H1 (cell line): ENCODE results near the gene BSDC1. TPM values are rescaled to one million over a fixed set of nuclear protein-coding genes. Genes with fewer than 3 reads are reported as not detected.

ENCODE experiments used
- CTCF ChIA-PET: fragments of 300-600 bp; sonication (Branson Sonifier 250); formaldehyde crosslinking; loops from one replicate; lab custom pipeline; 2021; ENCODE audit not compliant: partially characterized antibody; lab: Charles Lee
- POLR2A ChIA-PET: fragments of 300-600 bp; sonication (Branson Sonifier 250); formaldehyde crosslinking; loops from one replicate; lab custom pipeline; 2021; ENCODE audit warnings: inconsistent platforms; ENCODE audit not compliant: partially characterized antibody; lab: Charles Lee
- DNase-seq, 2 experiments: peaks; one replicate each; pipeline versions ENCODE4 v3.0.0 to v3.0.0-alpha.2; 2010 to 2022; ENCODE audit warnings: low spot score in 2 of 2, low read depth in 1 of 2, mixed read lengths in 1 of 2
- FAIRE-seq: peaks from 2 replicates; lab custom pipeline; 2011; peaks lifted over from hg19 to GRCh38; lab: Jason Lieb, UNC
- H2AFZ ChIP-seq: 2 replicates; pipeline ENCODE4 v1.8.1; 2012; ENCODE audit warnings: low read length, inconsistent platforms
- H2AK5ac ChIP-seq: 2 replicates; pipeline ENCODE4 v1.6.1; 2013; ENCODE audit warnings: low read depth, low read length
- H2BK120ac ChIP-seq: replicated peaks from 2 replicates; pipeline ENCODE3; 2013; ENCODE audit warnings: low read depth, low read length, inconsistent platforms
- H2BK12ac ChIP-seq: 2 replicates; pipeline ENCODE4 v1.6.1; 2013; ENCODE audit warnings: low read depth, low read length
- H2BK15ac ChIP-seq: 2 replicates; pipeline ENCODE4 v1.6.1; 2013; ENCODE audit warnings: low read length
- H2BK20ac ChIP-seq: 2 replicates; pipeline ENCODE4 v1.6.1; 2013; ENCODE audit warnings: low read length
- H2BK5ac ChIP-seq: 2 replicates; pipeline ENCODE4 v1.6.1; 2013; ENCODE audit warnings: low read depth, low read length
- H3K14ac ChIP-seq: 2 replicates; pipeline ENCODE4 v1.6.1; 2013; ENCODE audit warnings: inconsistent platforms; ENCODE audit not compliant: insufficient read length
- H3K18ac ChIP-seq: 2 replicates; pipeline ENCODE4 v1.6.1; 2013; ENCODE audit warnings: low read length; ENCODE audit errors: extremely low read depth
- H3K23ac ChIP-seq: 2 replicates; pipeline ENCODE4 v1.6.1; 2013; ENCODE audit warnings: inconsistent platforms; ENCODE audit not compliant: insufficient read length
- H3K23me2 ChIP-seq: 2 replicates; pipeline ENCODE4 v1.6.1; 2013; ENCODE audit warnings: low read depth, low read length
- H3K27ac ChIP-seq: 2 replicates; pipeline ENCODE4 v1.6.1; 2011; ENCODE audit warnings: low read depth, low read length, inconsistent platforms
- H3K27me3 ChIP-seq, 4 experiments: replicated peaks in 1 of 4; 1 replicate in 1 of 4; 2 replicates in 3 of 4; pipeline versions ENCODE4 v1.6.1 to v1.8.1; 2011 to 2013; ENCODE audit warnings: low read length in 3 of 4, mild to moderate bottlenecking in 3 of 4, inconsistent platforms in 2 of 4, mixed read lengths in 2 of 4, moderate library complexity in 1 of 4; ENCODE audit not compliant: control insufficient read depth in 3 of 4, insufficient read depth in 3 of 4; ENCODE audit errors: extremely low read depth in 1 of 4
- H3K36me3 ChIP-seq, 4 experiments: 2 replicates each; pipeline versions ENCODE4 v1.6.1 to v1.8.1; 2011 to 2013; ENCODE audit warnings: mild to moderate bottlenecking in 4 of 4, low read length in 3 of 4, moderate library complexity in 2 of 4, control low read depth in 1 of 4, inconsistent platforms in 1 of 4; ENCODE audit not compliant: insufficient read depth in 4 of 4, control insufficient read depth in 2 of 4
- H3K4ac ChIP-seq: replicated peaks from 2 replicates; pipeline ENCODE3; 2013; ENCODE audit warnings: low read length, low read depth, mixed read lengths, inconsistent platforms; ENCODE audit not compliant: insufficient read length
- H3K4me1 ChIP-seq, 4 experiments: replicated peaks in 1 of 4; 1 replicate in 1 of 4; 2 replicates in 3 of 4; pipeline versions ENCODE4 v1.6.1 to v1.8.1; 2011 to 2013; ENCODE audit warnings: low read length in 3 of 4, inconsistent platforms in 2 of 4, mixed read lengths in 1 of 4; ENCODE audit not compliant: insufficient read depth in 4 of 4, control insufficient read depth in 3 of 4
- H3K4me2 ChIP-seq, 2 experiments: 2 replicates each; pipeline versions ENCODE4 v1.6.1 to v1.8.1; 2011 to 2013; ENCODE audit warnings: low read depth in 2 of 2, low read length in 2 of 2, control low read depth in 1 of 2, inconsistent platforms in 1 of 2, mild to moderate bottlenecking in 1 of 2; ENCODE audit not compliant: insufficient read depth in 1 of 2
- H3K4me3 ChIP-seq, 4 experiments: fragments of 200-600, 300-600 bp in 1 of 4; sonication (generic), shearing (Covaris generic), sonication (Bioruptor Twin) in 1 of 4; 2 replicates each; pipeline versions ENCODE4 v1.5.1 to v1.8.1; 2011 to 2016; ENCODE audit warnings: low read length in 4 of 4, low read depth in 3 of 4, control low read depth in 2 of 4, inconsistent platforms in 2 of 4, mild to moderate bottlenecking in 2 of 4, mixed read lengths in 1 of 4, moderate library complexity in 1 of 4; ENCODE audit not compliant: insufficient read depth in 2 of 4; ENCODE audit errors: extremely low read depth in 1 of 4
- H3K56ac ChIP-seq: replicated peaks from 2 replicates; pipeline ENCODE3; 2013; ENCODE audit warnings: low read depth, mild to moderate bottlenecking, mixed read lengths, low read length, inconsistent platforms; ENCODE audit not compliant: insufficient read length
- H3K79me1 ChIP-seq: 2 replicates; pipeline ENCODE4 v1.6.1; 2013; ENCODE audit warnings: low read depth, low read length, control low read depth
- H3K79me2 ChIP-seq, 2 experiments: 2 replicates each; pipeline versions ENCODE4 v1.6.1 to v1.8.1; 2012 to 2013; ENCODE audit warnings: low read length in 2 of 2, mild to moderate bottlenecking in 2 of 2, inconsistent platforms in 1 of 2; ENCODE audit not compliant: insufficient read depth in 2 of 2, control insufficient read depth in 1 of 2
- H3K9ac ChIP-seq, 4 experiments: replicated peaks in 1 of 4; 1 replicate in 1 of 4; 2 replicates in 3 of 4; pipeline versions ENCODE4 v1.6.1 to v1.8.1; 2011 to 2013; ENCODE audit warnings: low read depth in 3 of 4, low read length in 3 of 4, control low read depth in 2 of 4, mild to moderate bottlenecking in 2 of 4, moderate library complexity in 2 of 4, inconsistent platforms in 1 of 4; ENCODE audit errors: extremely low read depth in 1 of 4
- H3K9me3 ChIP-seq, 2 experiments: 2 replicates each; pipeline versions ENCODE4 v1.6.1 to v1.8.1; 2012 to 2013; ENCODE audit warnings: mild to moderate bottlenecking in 2 of 2, moderate library complexity in 2 of 2, control low read depth in 1 of 2, inconsistent platforms in 1 of 2, low read depth in 1 of 2, low read length in 1 of 2, mixed read lengths in 1 of 2; ENCODE audit not compliant: insufficient read depth in 2 of 2
- H4K20me1 ChIP-seq, 2 experiments: replicated peaks in 1 of 2; 2 replicates each; pipeline versions ENCODE3 to v1.8.1; 2011 to 2013; ENCODE audit warnings: inconsistent platforms in 2 of 2, low read length in 2 of 2, mild to moderate bottlenecking in 1 of 2; ENCODE audit not compliant: insufficient read depth in 2 of 2, control insufficient read depth in 1 of 2
- H4K5ac ChIP-seq: 2 replicates; pipeline ENCODE4 v1.6.1; 2013; ENCODE audit warnings: low read length, low read depth, mixed read lengths, inconsistent platforms; ENCODE audit not compliant: insufficient read length
- H4K8ac ChIP-seq: 2 replicates; pipeline ENCODE4 v1.8.0; 2013; ENCODE audit warnings: mild to moderate bottlenecking, moderate library complexity, low read length, inconsistent platforms; ENCODE audit not compliant: insufficient read depth; ENCODE audit errors: extremely low read depth
- H4K91ac ChIP-seq: replicated peaks from 2 replicates; pipeline ENCODE3; 2013; ENCODE audit warnings: low read length, mixed read lengths, inconsistent platforms; ENCODE audit not compliant: insufficient read length
- ATF2 ChIP-seq: IDR thresholded peaks from 2 replicates; pipeline ENCODE4 v1.6.1; 2012; ENCODE audit warnings: low read length, inconsistent platforms
- CREB1 ChIP-seq: IDR thresholded peaks from 2 replicates; pipeline ENCODE4 v1.6.1; 2012; ENCODE audit warnings: inconsistent platforms
- SRF ChIP-seq: IDR thresholded peaks from 2 replicates; pipeline ENCODE4 v1.6.1; 2011; ENCODE audit warnings: mild to moderate bottlenecking, low read depth, low read length, moderate library complexity
- WGBS, 2 experiments: shearing (Covaris generic) in 1 of 2; methylation state at CpG; one replicate each; pipeline versions ENCODE4 v1.1.6 to v1.1.7; 2013 to 2015; ENCODE audit warnings: low lambda C conversion rate in 2 of 2, mixed read lengths in 2 of 2, inconsistent platforms in 1 of 2, low coverage in 1 of 2, missing lambda C conversion rate in 1 of 2; ENCODE audit not compliant: insufficient replicate concordance in 2 of 2, insufficient coverage in 1 of 2, insufficient read length in 1 of 2; ENCODE audit errors: extremely low coverage in 1 of 2, missing lambda C conversion rate in 1 of 2; 5-methylcytosine and 5-hydroxymethylcytosine counted together
- polyA plus RNA-seq, 7 experiments: library from polyadenylated mRNA; depleted of rRNA in 3 of 7; stranded (reverse) in 5 of 7; unstranded in 2 of 7; fragments of >200 nt in 5 of 7; fragments of 200-250 nt in 2 of 7; gene quantifications; 1 replicate in 5 of 7; 2 replicates in 1 of 7; 4 replicates in 1 of 7; pipeline versions ENCODE4 v1.2.1 to v1.2.3, GENCODE V29; 2011 to 2013; ENCODE audit warnings: missing spikeins in 2 of 7, mixed read lengths in 2 of 7
- total RNA-seq: library from RNA; stranded (reverse); fragmentation: NEBNext Ultra II Directional; extraction: Animal tissue kit (Norgen Biotek cat#: 25700); gene quantifications from 2 replicates; pipeline ENCODE4 v1.2.1, GENCODE V29; 2021

Gene BSDC1
- total and polyA plus RNA-seq, 2 of the 8 experiments (the other 6 are each of a cell fraction or from before 2014, with no cell fraction given), result 24.8 to 40.7 TPM

GRCh38 chr1:32404946-32405345, 10.7 kb upstream of the BSDC1 start:
- CTCF ChIA-PET, result interaction anchor here (0.6 to 1.5 kb wide), 6 partner anchors 8 to 596 kb away, joined by 3 to 6 read pairs (median 3); no protein-coding TSS in a partner anchor
- no peaks in the 10 kb centered on the region for H3K27me3 ChIP-seq
- no peak overlapping the region for H3K4me3 ChIP-seq
- H3K27ac ChIP-seq, result no peak overlapping the region
- H4K20me1 ChIP-seq, result no peaks in the 10 kb centered on the region
- no peaks in the 10 kb centered on the region for H3K79me1 ChIP-seq
- H2BK5ac ChIP-seq, result no peak overlapping the region
- no peak overlapping the region for H4K91ac ChIP-seq
- no peaks in the 10 kb centered on the region for H3K9me3 ChIP-seq
- no peaks in the 10 kb centered on the region for H3K36me3 ChIP-seq
- H2BK20ac ChIP-seq, result no peak overlapping the region
- H3K4me2 ChIP-seq, result no peak overlapping the region
- no peak overlapping the region for H3K18ac ChIP-seq
- DNase-seq, result no peak
- no peak overlapping the region for H2AK5ac ChIP-seq
- 41% methylated on average over 2 of the region's 2 CpGs; no CpG with 5 or more reads in 1 of the 2 experiments for WGBS, 2 experiments
- no peak overlapping the region for H2BK12ac ChIP-seq
- H2BK120ac ChIP-seq, result no peak overlapping the region
- H2BK15ac ChIP-seq, result no peak overlapping the region
- H3K56ac ChIP-seq, result no peak overlapping the region
- TF ChIP-seq SRF (no peak), ATF2 (no peak), CREB1 (no peak)
- FAIRE-seq, result no peak
- H3K14ac ChIP-seq, result no peak overlapping the region
- no peak overlapping the region for H3K23ac ChIP-seq
- POLR2A ChIA-PET, result interaction anchor here (1.1 to 1.9 kb wide), 2 partner anchors 9 to 113 kb away, joined by 3 to 4 read pairs; partner anchors contain the start of gene HDAC1
- H3K4me1 ChIP-seq, result no peaks in the 10 kb centered on the region; a peak in 1 of 7 replicates
- H3K79me2 ChIP-seq, result no peaks in the 10 kb centered on the region
- no peaks in the 10 kb centered on the region for H3K23me2 ChIP-seq
- no peak overlapping the region for H4K8ac ChIP-seq
- no peak overlapping the region for H3K4ac ChIP-seq
- H4K5ac ChIP-seq, result no peak overlapping the region
- H3K9ac ChIP-seq, result no peak overlapping the region
- H2AFZ ChIP-seq, result no peak overlapping the region
